ENCODE data around the gene AGFG2.
"Not testable (repeated sequence)": the region's sequence is repeated elsewhere in the genome, so short reads cannot be mapped to it uniquely, and the experiment has no call there.

Gene AGFG2

DNA sequence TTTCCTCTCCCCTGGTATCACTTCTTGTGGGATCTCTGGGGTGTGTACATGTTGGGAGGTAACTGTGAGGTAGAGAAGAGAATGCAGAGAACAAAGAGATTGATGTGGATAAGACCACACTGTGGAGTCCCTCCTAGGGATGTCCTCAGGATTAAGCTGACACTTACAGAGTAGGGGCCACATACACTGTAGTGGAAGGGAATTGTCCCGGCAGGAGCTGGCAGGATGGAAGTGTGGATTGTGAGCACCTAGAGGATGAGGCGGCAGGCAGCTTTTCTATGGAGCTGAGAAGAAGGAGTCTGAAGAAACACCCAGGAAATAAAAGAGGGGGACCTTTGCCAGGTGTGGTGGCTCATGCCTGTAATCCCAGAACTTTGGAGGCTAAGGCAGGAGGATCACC is 13.5 kb downstream of the AGFG2 start:
- DNase-seq (ENCODE audit: low spot score): no peak

DNA sequence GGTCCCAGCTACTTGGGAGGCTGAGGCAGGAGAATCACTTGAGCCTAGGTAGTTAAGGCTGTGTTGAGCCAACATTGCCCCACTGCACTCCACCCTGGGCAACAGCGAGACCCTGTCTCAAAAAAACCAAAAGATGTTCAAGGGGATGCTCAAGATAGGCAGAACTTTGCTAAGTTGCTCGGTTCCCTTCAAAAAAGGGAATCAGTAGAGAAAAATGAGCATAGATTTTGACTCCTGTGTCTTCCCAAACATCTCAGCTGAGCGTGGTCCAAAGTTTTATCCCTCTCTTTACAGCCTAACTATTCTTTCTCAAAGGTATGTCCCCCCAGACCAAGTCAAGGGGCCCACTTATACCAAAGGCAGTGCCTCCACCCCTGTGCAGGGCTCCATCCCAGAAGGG is 14.0 kb downstream of the AGFG2 start:
- DNase-seq (ENCODE audit: low spot score): no peak

DNA sequence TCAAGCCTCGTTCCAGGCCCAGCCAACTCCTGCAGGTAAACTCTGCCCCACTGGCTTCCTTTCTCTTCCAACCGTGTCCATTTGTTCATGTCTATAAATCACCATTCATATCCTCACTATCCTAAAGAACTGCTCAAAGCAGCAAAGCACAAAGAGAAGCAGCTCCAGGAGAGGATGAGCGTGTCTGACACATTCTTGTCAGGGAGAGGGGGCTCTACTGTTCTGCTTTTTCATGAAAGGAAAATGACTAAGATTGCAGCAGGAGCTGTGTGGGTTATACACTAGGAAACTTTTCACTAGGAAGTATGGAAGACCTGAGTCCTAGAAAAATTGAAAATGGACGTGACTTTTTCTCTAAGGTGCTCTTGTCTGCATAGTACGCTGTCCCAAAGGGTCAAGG is 16.7 kb downstream of the AGFG2 start:
- no peak for DNase-seq (ENCODE audit: low spot score)

DNA sequence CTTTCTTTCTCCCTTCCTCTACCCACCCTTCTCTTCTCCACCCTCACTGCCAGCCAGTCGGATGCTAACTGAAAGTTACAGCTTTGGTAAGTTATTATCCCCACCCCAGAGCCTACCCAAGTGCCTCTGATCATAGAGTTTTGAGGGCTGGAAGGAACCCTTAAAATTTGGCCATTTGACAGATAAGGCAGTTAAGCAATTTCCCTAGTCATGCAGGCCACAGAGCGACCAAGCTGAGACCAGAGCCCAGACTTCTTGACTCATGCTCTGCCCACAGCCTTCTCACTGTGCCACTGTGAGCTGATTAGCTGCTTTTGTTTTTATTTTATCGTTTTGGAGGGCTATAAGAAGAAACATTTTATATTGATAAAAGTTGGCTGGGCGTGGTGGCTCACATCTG is 17.5 kb downstream of the AGFG2 start:
- no peak for DNase-seq (ENCODE audit: low spot score)

DNA sequence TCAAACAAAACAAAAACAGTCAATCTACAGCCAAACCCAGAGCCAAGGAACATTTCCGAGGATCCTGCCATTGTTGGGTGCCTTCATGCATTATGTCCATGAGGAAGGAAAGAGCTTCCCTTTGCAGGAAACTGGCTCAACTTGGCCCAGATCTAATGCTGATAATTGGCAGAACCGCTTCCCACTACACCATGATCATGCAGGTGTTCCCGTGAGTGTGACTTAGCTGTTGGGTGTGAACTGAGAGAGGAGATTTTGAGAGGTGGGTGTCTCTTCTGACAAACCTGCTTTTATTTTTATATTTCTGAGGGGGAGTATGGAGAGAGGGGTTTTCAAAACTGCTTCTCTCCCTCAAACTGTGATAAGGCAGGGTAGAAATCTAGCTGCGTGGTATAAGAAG is 20.1 kb downstream of the AGFG2 start:
- DNase-seq (ENCODE audit: low spot score): no peak

DNA sequence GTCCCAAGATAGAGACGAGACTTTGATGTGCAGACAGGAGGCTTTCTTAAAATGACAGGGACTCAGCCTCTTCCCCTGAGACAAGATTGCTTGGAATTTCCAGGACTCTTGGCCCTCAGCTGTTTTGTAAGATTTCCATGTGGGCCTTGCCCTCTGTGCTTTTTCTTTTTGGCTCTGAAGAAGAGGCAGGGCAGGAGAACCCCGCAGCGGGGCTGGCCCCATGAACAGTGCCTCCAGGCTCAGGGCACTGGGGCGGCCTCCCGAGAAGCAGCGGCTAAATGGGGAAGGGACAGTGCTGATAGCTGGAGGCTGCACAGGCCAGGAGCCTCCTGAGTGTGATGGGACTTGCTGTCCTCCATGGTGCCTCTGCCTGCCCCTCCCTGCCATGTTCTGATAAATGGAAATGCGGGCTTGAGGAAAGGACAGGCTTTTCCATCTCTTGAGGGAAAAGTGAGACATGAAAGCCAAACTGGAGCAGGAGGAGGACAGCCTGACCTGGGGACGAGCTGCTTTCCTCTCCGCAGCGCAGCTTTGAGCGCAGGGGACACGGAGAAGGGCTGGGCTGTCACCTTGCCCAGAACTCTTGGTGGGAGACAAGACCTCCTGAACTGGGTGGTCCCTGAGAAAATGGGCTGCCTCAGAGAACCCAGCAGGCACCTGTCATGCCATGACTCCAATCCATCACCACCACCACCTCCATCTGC is 22.6 kb downstream of the AGFG2 start:
- no peak for DNase-seq (ENCODE audit: low spot score)

DNA sequence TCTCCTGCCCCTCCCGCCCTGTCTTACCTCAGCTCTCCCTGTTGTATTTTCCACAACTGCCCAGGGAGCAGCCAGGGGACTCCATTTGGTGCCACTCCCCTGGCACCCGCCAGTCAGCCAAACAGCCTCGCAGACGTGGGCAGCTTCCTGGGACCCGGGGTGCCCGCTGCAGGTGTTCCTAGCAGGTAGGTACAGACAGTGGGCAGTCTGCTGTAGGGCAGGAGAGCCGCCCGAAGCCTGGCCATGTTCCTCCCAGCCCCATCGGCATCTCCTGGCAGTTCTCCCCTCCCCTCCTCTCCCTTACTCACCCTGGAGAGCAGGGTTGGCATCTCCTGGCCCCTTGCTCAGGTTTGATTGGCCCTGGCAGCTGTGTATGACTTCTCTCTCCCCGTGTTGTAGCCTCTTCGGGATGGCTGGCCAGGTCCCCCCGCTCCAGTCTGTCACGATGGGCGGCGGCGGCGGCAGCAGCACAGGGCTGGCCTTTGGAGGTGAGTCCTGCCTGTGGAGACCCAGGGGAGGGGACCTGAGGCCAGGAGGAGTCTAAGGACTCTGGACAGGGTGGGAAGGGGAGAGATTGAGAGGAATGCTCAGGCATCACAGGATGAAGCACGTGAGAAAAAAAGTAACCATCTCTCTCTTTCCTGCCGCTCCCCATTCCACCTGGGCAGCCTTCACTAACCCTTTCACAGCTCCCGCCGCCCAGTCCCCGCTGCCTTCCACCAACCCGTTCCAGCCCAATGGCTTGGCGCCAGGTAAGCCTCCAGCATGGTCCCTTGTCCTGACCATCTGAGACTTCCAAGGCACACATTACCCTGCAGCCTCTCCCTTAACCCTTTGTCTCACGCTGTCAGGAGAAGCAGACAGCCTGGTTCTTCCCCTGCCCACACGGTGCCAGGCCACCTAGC is 23.4 kb downstream of the AGFG2 start:
- DNase-seq (ENCODE audit: low spot score): no peak

DNA sequence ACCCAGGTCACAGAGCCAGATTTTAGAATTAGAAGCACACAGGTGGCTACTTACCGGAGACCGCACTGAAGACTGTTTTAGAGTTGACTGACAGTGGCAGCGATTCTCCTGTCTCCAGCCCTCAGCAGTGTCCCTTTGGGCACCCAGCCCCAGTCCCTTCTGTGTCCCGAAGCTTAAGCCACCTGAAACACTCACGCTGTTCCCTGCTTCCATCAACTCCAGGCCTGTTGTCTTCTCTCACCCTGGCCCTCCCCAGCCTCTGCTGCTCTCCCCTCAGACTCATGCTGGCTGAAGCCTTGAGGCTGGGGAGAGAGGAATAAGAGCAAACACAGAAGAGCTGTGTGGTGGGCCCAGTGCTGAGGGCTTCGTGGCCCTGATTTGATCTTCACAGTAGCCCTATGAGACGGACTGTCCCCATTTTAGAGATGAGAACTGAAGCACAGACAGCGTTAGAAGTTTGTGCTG is 24.1 kb downstream of the AGFG2 start:
- DNase-seq (ENCODE audit: low spot score): no peak

DNA sequence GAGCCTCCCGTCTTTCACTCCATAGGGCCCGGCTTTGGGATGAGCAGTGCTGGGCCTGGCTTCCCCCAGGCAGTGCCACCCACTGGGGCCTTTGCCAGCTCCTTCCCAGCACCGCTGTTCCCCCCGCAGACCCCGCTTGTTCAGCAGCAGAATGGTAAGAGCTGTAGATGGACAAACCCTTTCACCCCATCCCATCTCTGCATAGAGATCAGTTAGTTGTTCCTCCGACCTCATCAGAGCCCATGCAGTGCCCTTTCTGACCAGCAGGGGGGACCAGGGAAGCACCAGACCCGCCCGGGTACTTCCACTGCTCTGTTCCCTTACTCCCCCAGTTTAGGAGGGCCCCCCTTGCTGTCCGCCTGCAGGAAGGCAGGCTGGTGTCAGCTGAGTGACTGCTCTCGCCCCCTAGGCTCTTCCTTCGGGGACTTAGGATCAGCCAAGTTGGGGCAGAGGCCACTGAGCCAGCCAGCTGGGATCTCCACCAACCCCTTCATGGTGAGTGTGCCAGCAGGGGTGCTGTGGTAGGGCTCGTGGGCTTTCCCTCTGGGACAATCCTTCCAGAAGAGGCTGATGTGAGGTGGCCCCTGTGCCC is 24.9 kb downstream of the AGFG2 start:
- DNase-seq (ENCODE audit: low spot score): peak; percentile 84

DNA sequence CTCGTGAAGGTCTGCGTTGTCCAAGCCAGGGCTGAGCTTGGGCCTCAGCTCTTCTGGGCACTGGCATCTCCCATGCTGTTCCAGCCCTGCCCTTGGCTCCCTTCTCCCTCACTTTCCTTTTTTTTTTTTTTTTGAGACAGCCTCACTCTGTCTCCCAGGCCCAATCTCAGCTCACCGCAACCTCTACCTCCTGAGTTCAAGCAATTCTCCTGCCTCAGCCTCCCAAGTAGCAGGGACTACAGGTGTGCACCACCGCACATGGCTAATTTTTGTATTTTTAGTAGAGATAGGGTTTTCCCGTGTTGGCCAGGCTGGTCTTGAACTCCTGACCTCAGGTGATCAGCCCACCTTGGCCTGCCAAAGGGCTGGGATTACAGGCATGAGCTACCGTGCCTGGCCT is 25.4 kb downstream of the AGFG2 start:
- not testable (repeated sequence) for DNase-seq (ENCODE audit: low spot score)

DNA sequence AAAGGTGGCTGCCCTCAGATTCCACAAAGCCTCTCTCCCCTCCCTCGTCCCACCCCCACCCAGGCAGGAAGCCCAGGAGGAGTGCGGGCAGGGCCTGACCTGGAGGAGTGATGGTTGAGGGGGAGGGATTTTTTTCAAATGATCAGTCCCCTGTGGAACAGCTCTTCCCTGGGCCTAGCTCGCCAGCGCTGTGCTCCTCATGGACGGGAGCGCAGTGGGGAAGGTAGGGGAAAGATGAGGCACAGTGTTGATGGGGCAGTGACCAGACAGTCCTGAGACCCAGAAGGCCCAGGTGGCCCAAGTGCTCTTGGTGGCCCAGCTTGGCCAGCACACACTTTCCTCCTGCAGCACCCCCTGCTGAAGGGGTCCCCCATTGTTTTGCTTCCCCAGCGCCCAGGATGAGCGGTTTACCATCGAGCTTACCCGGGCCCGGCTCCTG is 26.1 kb downstream of the AGFG2 start:
- DNase-seq (ENCODE audit: low spot score): no peak

DNA sequence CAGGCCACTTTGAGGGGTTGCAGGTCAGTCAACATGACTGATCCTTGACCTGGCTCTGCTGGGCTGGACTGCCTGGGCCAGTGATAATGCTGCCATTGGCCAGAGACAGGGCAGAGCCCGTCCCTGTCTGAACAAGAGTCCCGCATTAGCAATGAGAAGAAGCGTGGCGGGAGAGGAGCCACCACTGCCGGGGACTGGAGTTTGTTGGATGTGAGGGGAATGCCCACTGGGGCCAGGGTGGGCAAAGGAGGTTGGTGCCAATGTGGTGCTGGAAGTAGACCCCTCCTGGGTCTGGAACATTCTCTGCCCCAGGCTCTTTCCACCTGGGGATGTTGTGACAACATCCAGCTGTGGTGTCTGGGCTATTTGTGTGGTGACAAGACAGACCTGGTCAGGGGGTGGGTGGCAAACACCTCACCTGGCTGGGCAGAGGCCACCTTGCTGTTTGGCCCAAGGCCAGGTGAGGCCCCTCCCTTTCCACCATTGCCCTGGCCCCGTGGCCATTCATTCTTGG is 27.1 kb downstream of the AGFG2 start:
- DNase-seq (ENCODE audit: low spot score): no peak

DNA sequence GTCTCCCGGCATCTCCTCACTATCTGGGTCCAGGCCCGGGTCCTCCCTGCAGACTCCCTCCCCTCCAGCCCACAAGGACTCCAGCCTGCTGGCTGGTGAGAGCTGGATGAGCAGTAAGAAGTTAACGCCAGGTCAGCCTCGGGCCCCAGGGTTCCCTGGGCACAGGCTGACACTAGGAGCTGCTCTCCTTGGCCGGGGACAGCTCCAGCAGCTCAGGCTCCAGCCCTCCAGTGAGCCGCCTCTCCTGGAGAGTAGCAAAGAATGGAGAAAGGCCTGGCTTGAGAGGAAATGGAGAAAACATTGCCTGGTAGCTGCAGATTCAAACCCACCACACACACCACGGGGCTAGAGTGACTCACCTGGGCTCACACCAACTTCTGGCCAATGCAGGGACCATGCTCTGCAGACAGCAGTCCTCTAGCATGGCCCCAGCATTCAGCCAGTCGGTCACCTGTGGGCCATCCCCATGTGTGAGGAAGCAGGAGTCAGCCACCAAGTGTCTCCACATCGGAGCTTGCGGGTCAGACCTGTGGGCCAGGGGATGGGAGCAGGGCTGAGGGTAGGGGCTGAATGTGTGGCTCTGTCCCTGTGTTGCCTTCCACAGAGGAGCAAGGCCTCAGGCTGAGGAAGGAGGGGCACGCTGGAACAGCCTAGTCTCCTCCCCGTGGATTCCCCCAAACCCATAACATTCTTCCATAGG is 28.2 kb downstream of the AGFG2 start:
- DNase-seq (ENCODE audit: low spot score): no peak

DNA sequence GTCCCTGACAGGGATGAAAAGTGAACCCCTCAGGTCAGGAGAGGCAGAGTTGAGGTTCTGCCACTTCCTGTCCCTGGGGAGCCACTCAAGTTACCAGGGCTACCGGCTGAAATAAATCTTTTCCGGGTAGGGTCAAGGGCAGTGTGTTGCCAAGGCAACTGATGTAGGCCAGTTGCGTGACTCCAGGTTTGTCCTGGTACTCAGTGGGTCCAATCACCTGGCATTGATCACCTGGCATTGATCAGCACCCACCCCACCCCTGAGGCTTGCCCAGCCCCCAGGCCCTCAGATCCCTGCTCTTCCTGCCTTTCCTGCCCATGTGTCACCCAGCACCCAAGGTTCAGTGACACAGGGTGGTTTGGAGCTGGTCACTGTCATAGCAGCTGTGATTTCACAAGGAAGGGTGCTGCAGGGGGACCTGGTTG is 28.8 kb downstream of the AGFG2 start:
- no peak for DNase-seq (ENCODE audit: low spot score)

DNA sequence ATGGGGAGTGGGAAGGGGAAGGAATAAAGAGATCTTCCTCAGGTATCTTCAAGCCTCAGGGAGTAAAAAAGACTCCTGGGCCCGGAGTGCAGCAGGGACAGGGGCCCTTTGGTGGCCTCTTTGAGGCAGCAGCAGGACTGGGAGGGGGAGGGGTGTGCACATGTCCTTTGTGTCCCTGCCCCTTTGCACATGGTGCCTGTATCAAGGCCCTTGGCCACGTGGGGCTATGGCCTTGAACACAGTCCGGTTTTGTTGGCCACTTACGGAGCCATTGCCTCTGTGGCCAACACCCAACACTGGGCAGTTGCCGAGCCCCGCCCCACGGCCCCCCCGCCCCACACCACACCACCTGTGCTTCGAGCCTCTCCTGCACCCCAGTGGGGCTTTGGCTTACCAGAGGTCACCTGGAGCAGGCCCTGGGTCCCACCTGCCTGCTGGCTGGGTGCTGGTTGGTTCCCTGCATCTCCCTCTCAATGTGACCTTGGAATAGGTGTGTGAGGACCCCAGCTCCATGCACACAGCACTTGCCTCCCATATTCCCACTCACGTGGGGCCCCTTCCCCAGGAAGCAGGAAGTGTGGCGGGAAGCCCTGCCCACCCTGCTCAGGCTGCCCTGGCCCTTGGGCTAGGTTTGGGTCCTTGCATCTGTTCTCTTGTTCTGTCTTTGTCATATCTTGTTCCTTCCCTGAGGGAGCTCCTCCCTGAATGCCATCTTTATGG is 29.3 kb downstream of the AGFG2 start:
- no peak for DNase-seq (ENCODE audit: low spot score)

DNA sequence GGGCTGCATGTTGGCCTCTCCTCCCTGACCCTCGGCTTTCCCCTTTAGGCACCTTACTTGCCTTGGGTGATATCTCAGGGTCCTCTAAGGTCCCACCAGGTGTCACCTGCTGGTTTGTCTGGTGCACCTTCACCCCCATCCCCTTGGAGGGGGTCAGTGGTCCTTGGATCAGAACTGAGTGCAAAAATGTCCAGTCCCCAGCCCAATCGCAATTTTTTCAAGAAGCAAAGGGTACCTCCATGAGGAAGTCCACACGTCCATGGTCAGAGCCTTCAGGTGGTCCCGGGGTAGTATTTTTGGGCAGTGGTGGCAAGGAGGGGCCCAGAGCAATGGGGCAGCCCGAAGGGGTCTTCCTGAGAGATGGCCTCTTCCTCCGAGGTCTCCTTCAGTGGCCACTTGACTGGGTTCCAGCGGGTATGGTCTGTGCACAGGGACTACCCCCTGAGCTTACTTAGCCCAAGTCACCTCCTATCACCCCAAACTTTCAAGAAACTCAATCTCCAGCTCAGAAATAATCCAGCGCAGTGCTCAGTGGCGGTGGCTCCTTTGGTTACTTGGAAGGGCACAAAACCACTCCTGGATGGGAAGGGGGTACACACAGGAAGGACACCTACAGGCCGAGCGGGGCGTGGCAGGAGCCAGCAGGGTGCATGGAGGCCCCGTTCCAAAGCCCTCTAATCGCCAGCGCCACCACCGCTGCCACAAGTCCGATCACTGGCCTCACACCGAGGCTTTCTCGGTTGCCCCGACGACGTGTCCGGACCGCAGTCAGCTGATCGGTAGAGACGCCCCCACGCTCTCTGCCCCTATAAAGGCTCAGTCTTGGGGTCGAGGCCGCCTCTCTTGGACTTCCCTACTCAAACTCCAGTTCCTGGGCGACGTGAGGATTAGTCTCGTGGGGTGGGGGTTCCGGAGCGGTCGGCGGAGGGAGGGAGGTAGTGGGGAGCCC is 30.2 kb downstream of the AGFG2 start:
- DNase-seq (ENCODE audit: low spot score): peak; percentile 41

DNA sequence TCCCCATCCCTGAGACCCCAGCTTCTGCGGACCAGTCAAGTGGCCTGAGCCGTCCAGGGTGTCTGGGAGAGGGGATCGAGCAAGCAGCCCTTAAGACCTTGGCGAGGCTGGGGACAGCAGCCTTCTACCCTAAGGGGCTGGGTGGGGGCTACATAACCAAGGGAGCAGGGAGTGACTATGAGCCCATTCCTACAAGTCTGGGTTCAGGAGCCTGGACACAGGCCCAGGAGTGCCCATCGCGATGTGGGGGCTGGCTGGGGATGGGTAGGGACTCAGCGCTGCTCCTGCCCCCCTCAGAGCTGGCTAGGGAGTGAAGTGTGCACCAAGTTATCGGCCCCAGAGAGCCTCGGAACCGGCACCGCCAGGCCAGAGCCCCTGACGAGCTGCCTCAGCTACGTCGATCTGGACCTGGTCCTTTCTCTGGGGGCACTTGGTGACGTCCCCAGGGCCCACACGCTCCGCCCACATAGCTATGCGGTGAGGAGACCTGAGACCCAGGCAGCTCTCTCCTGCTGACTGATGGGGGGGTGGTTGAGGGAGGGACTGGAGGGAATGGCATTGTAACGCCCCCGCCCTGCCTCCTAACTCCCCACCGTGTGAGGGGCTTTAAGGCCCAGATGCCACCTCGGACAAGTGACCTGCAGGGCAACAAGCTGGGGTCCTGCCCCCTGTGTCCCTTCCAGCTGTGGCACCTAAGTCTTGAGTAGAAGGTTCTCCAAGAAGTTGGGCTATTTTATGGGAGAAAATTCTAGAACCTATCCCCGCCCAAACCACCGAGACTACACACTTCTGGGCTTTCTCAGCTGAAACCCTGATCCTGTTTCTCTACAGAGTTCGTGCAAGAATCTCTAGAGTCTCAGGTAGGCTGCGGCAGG is 32.2 kb downstream of the AGFG2 start:
- DNase-seq (ENCODE audit: low spot score): no peak

DNA sequence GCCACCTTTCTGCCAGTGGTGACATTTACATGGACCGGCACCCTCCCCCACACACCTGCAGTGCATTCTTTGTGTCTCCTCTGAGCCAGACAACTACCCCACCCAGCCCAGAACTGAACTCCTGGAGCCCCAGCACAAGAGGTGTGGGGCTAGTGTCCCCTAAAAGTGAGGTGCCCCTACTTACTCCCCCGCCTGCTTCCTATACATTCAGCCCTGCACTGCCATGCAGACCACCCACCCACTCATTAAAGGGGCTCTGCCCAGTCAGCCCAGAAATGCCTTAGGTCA is 32.8 kb downstream of the AGFG2 start:
- no peak for DNase-seq (ENCODE audit: low spot score)

DNA sequence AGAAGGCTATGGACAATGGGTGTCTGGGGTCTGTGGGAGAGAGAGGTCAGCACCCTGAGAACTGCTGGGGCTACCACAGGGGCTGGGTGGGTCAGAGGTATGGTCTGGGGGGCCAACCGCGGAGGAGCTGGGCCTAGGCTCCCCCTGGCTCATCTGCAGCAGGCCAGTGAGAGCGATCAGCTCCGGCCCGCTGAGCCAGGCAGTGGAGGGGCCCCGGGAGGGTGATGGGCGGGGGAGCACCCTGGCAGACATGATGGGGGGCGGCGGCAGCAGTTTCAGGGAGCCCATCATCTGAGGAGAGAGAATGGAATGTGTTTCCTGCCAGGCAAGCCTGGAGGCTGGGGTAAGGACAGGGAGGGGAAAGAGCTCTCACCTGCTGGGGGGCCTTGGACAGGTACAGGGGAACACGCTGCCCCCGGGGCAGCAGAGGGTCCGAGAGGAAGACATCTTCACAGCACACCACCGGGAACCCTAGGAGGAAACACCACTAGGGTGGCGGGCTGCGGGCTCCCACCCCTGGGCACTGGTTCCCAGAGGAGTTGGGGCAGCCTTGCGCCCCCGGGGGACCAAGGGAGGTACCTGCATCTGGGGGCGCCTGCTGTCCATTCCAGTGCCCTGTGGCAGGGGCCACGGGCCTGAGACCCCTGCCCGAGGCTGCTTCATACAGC is 33.4 kb downstream of the AGFG2 start:
- no peak for DNase-seq (ENCODE audit: low spot score)

Measured in germinal center (tissue), 1 donor.